Peyer's patch (tissue), 4 donors: ENCODE measurements around the gene RASSF9. TPM values are rescaled to one million over a fixed set of nuclear protein-coding genes. Genes with fewer than 3 reads are reported as not detected.

ENCODE experiments used
- DNase-seq, 3 donors: peaks; one replicate each; pipeline ENCODE4 v3.0.0-alpha.2; 2017 to 2019
- H3K27ac ChIP-seq, 4 donors: fragments of 200-600 bp; sonication (generic); one replicate each; pipeline ENCODE4 v1.5.1; 2016 to 2019
- H3K27me3 ChIP-seq, 2 donors: fragments of 200-600 bp; sonication (generic); one replicate each; pipeline ENCODE4 v1.5.1; 2019
- H3K36me3 ChIP-seq, 3 donors: fragments of 200-600 bp; sonication (generic); one replicate each; pipeline ENCODE4 v1.5.1; 2016 to 2019
- H3K4me1 ChIP-seq, 4 donors: fragments of 200-600 bp; sonication (generic); one replicate each; pipeline ENCODE4 v1.5.1; 2016 to 2019
- H3K4me3 ChIP-seq, 4 donors: fragments of 200-600 bp; sonication (generic); 1 replicate in 3 of 4; 2 replicates in 1 of 4; pipeline ENCODE4 v1.5.1; 2016 to 2019; ENCODE audit warnings: mild to moderate bottlenecking in 1 of 4
- H3K9me3 ChIP-seq, 4 donors: fragments of 200-600 bp; sonication (generic); one replicate each; pipeline ENCODE4 v1.5.1; 2016 to 2019; ENCODE audit warnings: mild to moderate bottlenecking in 1 of 4
- CTCF ChIP-seq, 6 experiments: fragments of 450-650 bp in 4 of 6; fragments of 200-600 bp in 2 of 6; sonication (generic) in 1 of 6; IDR thresholded peaks; one replicate each; pipeline ENCODE4 v1.5.1; 2017 to 2019; ENCODE audit warnings: antibody characterized with exemption in 6 of 6, mild to moderate bottlenecking in 3 of 6, moderate library complexity in 1 of 6
- POLR2A ChIP-seq, 2 donors: fragments of 450-650 bp; IDR thresholded peaks; one replicate each; pipeline ENCODE4 v1.5.1; 2017; ENCODE audit warnings: antibody characterized with exemption in 2 of 2, mild to moderate bottlenecking in 2 of 2, moderate library complexity in 2 of 2
- total RNA-seq, 4 donors: library from RNA; depleted of rRNA; stranded (reverse); fragments of >200 nt; gene quantifications; one replicate each; pipeline ENCODE4 v1.1.0, GENCODE V29; 2016

Gene RASSF9
- total RNA-seq, 4 donors from 2014 or later = 0.83 to 1.4 (median 1.1) TPM

- no peaks in the 10 kb centered on the region for H3K27me3 ChIP-seq
- no peak for DNase-seq
- TF ChIP-seq CTCF (IDR thresholded peaks at IDR 0.05) (no peak), POLR2A (IDR thresholded peaks at IDR 0.05) (no peak)
Observed at GRCh38 chr12:85820101-85820500, 16.1 kb downstream of the RASSF9 start.

GRCh38 chr12:85814741-85815140 lies 21.5 kb downstream of the RASSF9 start:
- Histone ChIP-seq H3K4me1 (no peaks in the 10 kb centered on the region), H3K27ac (no peak overlapping the region), H3K36me3 (no peaks in the 10 kb centered on the region), H3K9me3 (no peaks in the 10 kb centered on the region), H3K4me3 (no peak overlapping the region), H3K27me3 (no peaks in the 10 kb centered on the region)
- TF ChIP-seq POLR2A (IDR thresholded peaks at IDR 0.05) (no peak), CTCF (IDR thresholded peaks at IDR 0.05) (no peak)
- DNase-seq = no peak

More at GRCh38 chr12:85820101-85820500, 16.1 kb downstream of the RASSF9 start:
- H3K4me1 ChIP-seq = no peaks in the 10 kb centered on the region
- H3K4me3 ChIP-seq = no peak overlapping the region
- H3K36me3 ChIP-seq = no peaks in the 10 kb centered on the region
- H3K27ac ChIP-seq = no peak overlapping the region
- no peaks in the 10 kb centered on the region for H3K9me3 ChIP-seq

GRCh38 chr12:85814071-85814470 lies 22.1 kb downstream of the RASSF9 start:
- no peak for TF ChIP-seq POLR2A (IDR thresholded peaks at IDR 0.05)
- TF ChIP-seq CTCF (IDR thresholded peaks at IDR 0.05) = no peak
- no peak overlapping the region for H3K4me3 ChIP-seq
- no peak for DNase-seq
- H3K4me1 ChIP-seq = no peaks in the 10 kb centered on the region
- H3K36me3 ChIP-seq = no peaks in the 10 kb centered on the region
- H3K27ac ChIP-seq = no peak overlapping the region
- H3K9me3 ChIP-seq = no peaks in the 10 kb centered on the region
- H3K27me3 ChIP-seq = no peaks in the 10 kb centered on the region

- no peak for DNase-seq
- TF ChIP-seq POLR2A (IDR thresholded peaks at IDR 0.05) (no peak), CTCF (IDR thresholded peaks at IDR 0.05) (no peak)
- H3K9me3 ChIP-seq = no peaks in the 10 kb centered on the region
Observed at GRCh38 chr12:85809500-85809899, 26.7 kb downstream of the RASSF9 start.

GRCh38 chr12:85807730-85808129 lies 28.5 kb downstream of the RASSF9 start:
- no peaks in the 10 kb centered on the region for H3K9me3 ChIP-seq
- H3K4me1 ChIP-seq = no peaks in the 10 kb centered on the region
- H3K27ac ChIP-seq = no peak overlapping the region
- no peak overlapping the region for H3K4me3 ChIP-seq
- DNase-seq = no peak
- no peaks in the 10 kb centered on the region for H3K27me3 ChIP-seq
- TF ChIP-seq POLR2A (IDR thresholded peaks at IDR 0.05) (no peak), CTCF (IDR thresholded peaks at IDR 0.05) (no peak)
- H3K36me3 ChIP-seq = no peaks in the 10 kb centered on the region

More at GRCh38 chr12:85809500-85809899, 26.7 kb downstream of the RASSF9 start:
- Histone ChIP-seq H3K4me3 (no peak overlapping the region), H3K36me3 (no peaks in the 10 kb centered on the region), H3K27me3 (no peaks in the 10 kb centered on the region), H3K4me1 (no peaks in the 10 kb centered on the region), H3K27ac (no peak overlapping the region)

- Histone ChIP-seq H3K36me3 (no peaks in the 10 kb centered on the region), H3K9me3 (no peaks in the 10 kb centered on the region), H3K27ac (no peak overlapping the region), H3K4me3 (no peak overlapping the region), H3K4me1 (no peaks in the 10 kb centered on the region), H3K27me3 (no peaks in the 10 kb centered on the region)
- no peak for DNase-seq
- TF ChIP-seq CTCF (IDR thresholded peaks at IDR 0.05) = no peak
- TF ChIP-seq POLR2A (IDR thresholded peaks at IDR 0.05) = no peak
Observed at GRCh38 chr12:85805654-85806053, 30.6 kb downstream of the RASSF9 start.
